Breast epithelium (tissue), 4 donors: ENCODE data around the gene CCDC83. TPM values are rescaled to one million over a fixed set of nuclear protein-coding genes. Genes with fewer than 3 reads are reported as not detected.

ENCODE experiments used
- DNase-seq, 2 donors: peaks; one replicate each; pipeline ENCODE4 v3.0.0-alpha.2; 2019; ENCODE audit warnings: low spot score in 2 of 2
- H3K27ac ChIP-seq, 2 donors: fragments of 200-600 bp; sonication (generic) in 1 of 2; one replicate each; pipeline ENCODE4 v1.5.1; 2016 to 2019; ENCODE audit warnings: mild to moderate bottlenecking in 1 of 2
- H3K27me3 ChIP-seq, 2 donors: fragments of 200-600 bp; sonication (generic) in 1 of 2; one replicate each; pipeline versions ENCODE4 v1.5.1 to v1.6.0; 2017 to 2019; ENCODE audit warnings: control low read depth in 1 of 2, mild to moderate bottlenecking in 1 of 2
- H3K36me3 ChIP-seq: fragments of 200-600 bp; one replicate; pipeline ENCODE4 v1.5.1; 2019
- H3K4me1 ChIP-seq, 2 donors: fragments of 200-600 bp; sonication (generic); one replicate each; pipeline ENCODE4 v1.5.1; 2016 to 2019; ENCODE audit warnings: control low read depth in 1 of 2
- H3K4me3 ChIP-seq, 3 donors: fragments of 200-600 bp; sonication (generic); 1 replicate in 2 of 3; 2 replicates in 1 of 3; pipeline ENCODE4 v1.5.1; 2016 to 2019; ENCODE audit warnings: mild to moderate bottlenecking in 3 of 3, moderate library complexity in 2 of 3
- H3K9me3 ChIP-seq, 2 donors: fragments of 200-600 bp; sonication (generic) in 1 of 2; one replicate each; pipeline ENCODE4 v1.5.1; 2016 to 2019; ENCODE audit warnings: control low read depth in 1 of 2
- POLR2A ChIP-seq: fragments of 450-650 bp; IDR thresholded peaks from one replicate; pipeline ENCODE4 v1.6.1; 2016; ENCODE audit warnings: antibody characterized with exemption, mild to moderate bottlenecking, moderate library complexity
- POLR2AphosphoS5 ChIP-seq, 3 donors: sonication (generic); formaldehyde crosslinking; IDR thresholded peaks; one replicate each; pipeline ENCODE4 v1.6.1; 2017; ENCODE audit warnings: antibody characterized with exemption in 3 of 3
- intact Hi-C: fragments of 100-400 bp; cut with DNase I; formaldehyde crosslinking; loops from one replicate; pipeline ENCODE4 v1.15.1; 2023; ENCODE audit warnings: low total_unique reads
- total RNA-seq, 3 donors: library from RNA; depleted of rRNA; stranded (reverse); fragments of >200 nt; gene quantifications; one replicate each; pipeline ENCODE4 v1.1.0, GENCODE V29; 2016
- TF ChIP-seq, protein P1 (sequence below), 3 donors: fragments of 450-650 bp; IDR thresholded peaks; one replicate each; pipeline ENCODE4 v1.5.1; 2016 to 2017; ENCODE audit warnings: antibody characterized with exemption in 3 of 3, mild to moderate bottlenecking in 3 of 3, moderate library complexity in 3 of 3

The CCDC83 gene
- total RNA-seq, 3 donors from 2014 or later: 0.33 TPM; not detected in 2

DNA sequence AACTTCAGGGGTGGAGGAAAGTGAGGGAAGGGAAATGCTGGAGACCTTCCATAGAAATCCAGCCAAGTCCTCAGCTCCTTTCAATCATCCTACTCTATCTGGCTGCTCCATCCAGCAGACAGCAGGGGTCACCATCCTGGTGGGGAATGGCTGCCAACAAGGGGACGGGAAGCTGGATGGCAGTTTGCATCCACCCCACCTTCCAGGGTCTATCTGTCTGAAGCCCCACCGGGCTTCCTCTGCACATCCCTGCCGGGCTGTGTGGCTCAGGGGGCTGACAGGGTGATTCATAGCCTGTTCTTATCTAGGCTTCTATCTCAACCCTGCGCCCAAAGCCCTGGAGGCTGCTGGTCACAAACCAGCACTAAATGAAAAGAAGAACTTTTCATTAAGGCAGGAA is 45.3 kb upstream of the CCDC83 start:
- TF ChIP-seq POLR2AphosphoS5 (IDR thresholded peaks at IDR 0.05) (no peak), POLR2A (no peak)
- TF ChIP-seq, protein P1, sequence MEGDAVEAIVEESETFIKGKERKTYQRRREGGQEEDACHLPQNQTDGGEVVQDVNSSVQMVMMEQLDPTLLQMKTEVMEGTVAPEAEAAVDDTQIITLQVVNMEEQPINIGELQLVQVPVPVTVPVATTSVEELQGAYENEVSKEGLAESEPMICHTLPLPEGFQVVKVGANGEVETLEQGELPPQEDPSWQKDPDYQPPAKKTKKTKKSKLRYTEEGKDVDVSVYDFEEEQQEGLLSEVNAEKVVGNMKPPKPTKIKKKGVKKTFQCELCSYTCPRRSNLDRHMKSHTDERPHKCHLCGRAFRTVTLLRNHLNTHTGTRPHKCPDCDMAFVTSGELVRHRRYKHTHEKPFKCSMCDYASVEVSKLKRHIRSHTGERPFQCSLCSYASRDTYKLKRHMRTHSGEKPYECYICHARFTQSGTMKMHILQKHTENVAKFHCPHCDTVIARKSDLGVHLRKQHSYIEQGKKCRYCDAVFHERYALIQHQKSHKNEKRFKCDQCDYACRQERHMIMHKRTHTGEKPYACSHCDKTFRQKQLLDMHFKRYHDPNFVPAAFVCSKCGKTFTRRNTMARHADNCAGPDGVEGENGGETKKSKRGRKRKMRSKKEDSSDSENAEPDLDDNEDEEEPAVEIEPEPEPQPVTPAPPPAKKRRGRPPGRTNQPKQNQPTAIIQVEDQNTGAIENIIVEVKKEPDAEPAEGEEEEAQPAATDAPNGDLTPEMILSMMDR (IDR thresholded peaks at IDR 0.05): no peak
- no peak for DNase-seq
- intact Hi-C loops: no loop called here
- H3K36me3 ChIP-seq: no peaks in the 10 kb centered on the region
- peak overlapping the region; percentile 49 to 76 (median 73) for H3K4me3 ChIP-seq
- no peaks in the 10 kb centered on the region for H3K9me3 ChIP-seq
- peak overlapping the region; percentile 38 to 49 for H3K27ac ChIP-seq
- H3K4me1 ChIP-seq: peaks cover 0 to 4% of the 10 kb centered on the region in 2 donors
- H3K27me3 ChIP-seq: no peaks in the 10 kb centered on the region

DNA sequence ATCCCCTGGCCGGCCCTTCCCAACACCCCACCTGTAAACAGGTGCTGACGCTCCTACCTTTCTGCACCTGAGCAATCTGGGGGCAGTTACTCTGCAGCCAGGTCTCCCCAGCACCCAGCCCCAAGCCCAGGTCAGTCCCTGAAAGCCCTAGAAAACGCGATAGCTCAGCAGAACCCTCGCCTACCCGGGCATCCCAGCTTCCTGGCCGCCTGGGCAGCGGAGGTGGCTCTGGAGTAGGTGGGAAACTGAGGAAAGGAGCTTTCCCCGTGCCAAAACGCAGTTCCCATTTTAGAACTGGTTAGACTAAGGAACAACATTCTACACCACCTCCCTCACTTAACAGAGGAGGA is 44.7 kb upstream of the CCDC83 start:
- peaks cover 0 to 4% of the 10 kb centered on the region in 2 donors for H3K4me1 ChIP-seq
- DNase-seq: no peak
- peak overlapping the region; percentile 38 to 49 for H3K27ac ChIP-seq
- intact Hi-C loops: no loop called here
- H3K27me3 ChIP-seq: no peaks in the 10 kb centered on the region
- no peaks in the 10 kb centered on the region for H3K9me3 ChIP-seq
- H3K36me3 ChIP-seq: no peaks in the 10 kb centered on the region
- H3K4me3 ChIP-seq: peak overlapping the region; percentile 49 to 76 (median 73)
- no peak for TF ChIP-seq POLR2AphosphoS5 (IDR thresholded peaks at IDR 0.05)
- TF ChIP-seq, protein P1 (IDR thresholded peaks at IDR 0.05): no peak

GRCh38 chr11:85810871-85811611 is 44.1 kb upstream of the CCDC83 start, which contains the start of gene SYTL2:
Gene SYTL2 (minus strand): TSS chr11:85811141. CDS start chr11:85757725, 53,416 bp downstream.
- Histone ChIP-seq H3K27me3 (no peaks in the 10 kb centered on the region), H3K27ac (peak within 1 kb of the TSS; percentile 38 to 49), H3K9me3 (no peaks in the 10 kb centered on the region), H3K4me1 (peaks cover 0 to 4% of the 10 kb centered on the region in 2 donors), H3K36me3 (no peaks in the 10 kb centered on the region), H3K4me3 (peak within 1 kb of the TSS; percentile 49 to 76 (median 73))
- TF ChIP-seq POLR2A: peak; percentile 25
- peak in 1 of 3 donors; percentile 53 for TF ChIP-seq POLR2AphosphoS5 (IDR thresholded peaks at IDR 0.05)
- TF ChIP-seq, protein P1 (IDR thresholded peaks at IDR 0.05): no peak
- DNase-seq: peak; percentile 35 to 66
- intact Hi-C loops: no loop called here

GRCh38 chr11:85811624-85812023 is 43.6 kb upstream of the CCDC83 start:
- no peak for DNase-seq
- TF ChIP-seq, protein P1 (IDR thresholded peaks at IDR 0.05): no peak
- TF ChIP-seq POLR2AphosphoS5 (IDR thresholded peaks at IDR 0.05) (no peak), POLR2A (no peak)
- peak overlapping the region in 1 of 2 donors; percentile 38 for H3K27ac ChIP-seq
- no peaks in the 10 kb centered on the region for H3K9me3 ChIP-seq
- intact Hi-C loops: no loop called here
- H3K36me3 ChIP-seq: no peaks in the 10 kb centered on the region
- peak overlapping the region; percentile 49 to 76 (median 73) for H3K4me3 ChIP-seq
- no peaks in the 10 kb centered on the region for H3K27me3 ChIP-seq
- peaks cover 0 to 4% of the 10 kb centered on the region in 2 donors for H3K4me1 ChIP-seq

- Histone ChIP-seq H3K9me3 (no peaks in the 10 kb centered on the region), H3K4me3 (no peak overlapping the region), H3K4me1 (peaks cover 0 to 4% of the 10 kb centered on the region in 2 donors), H3K27ac (no peak overlapping the region), H3K27me3 (no peaks in the 10 kb centered on the region), H3K36me3 (no peaks in the 10 kb centered on the region)
- DNase-seq: no peak
- TF ChIP-seq POLR2A: no peak
- TF ChIP-seq, protein P1 (IDR thresholded peaks at IDR 0.05): no peak
- TF ChIP-seq POLR2AphosphoS5 (IDR thresholded peaks at IDR 0.05): no peak
- intact Hi-C loops: no loop called here
These were observed 41.5 kb upstream of the CCDC83 start for GRCh38 chr11:85813721-85814120.
